GM21576 (cell line): ENCODE measurements around the gene THBS3.
"Not testable (repeated sequence)": the region's sequence is repeated elsewhere in the genome, so short reads cannot be mapped to it uniquely, and the experiment has no call there.

Source experiments
- ATAC-seq: cut with Tn5 transposase; IDR thresholded peaks from one replicate; pipeline ENCODE4 v1.9.1; 2021; ENCODE audit warnings: mild to moderate bottlenecking, moderate library complexity; ENCODE audit not compliant: unreplicated experiment

The THBS3 gene

DNA sequence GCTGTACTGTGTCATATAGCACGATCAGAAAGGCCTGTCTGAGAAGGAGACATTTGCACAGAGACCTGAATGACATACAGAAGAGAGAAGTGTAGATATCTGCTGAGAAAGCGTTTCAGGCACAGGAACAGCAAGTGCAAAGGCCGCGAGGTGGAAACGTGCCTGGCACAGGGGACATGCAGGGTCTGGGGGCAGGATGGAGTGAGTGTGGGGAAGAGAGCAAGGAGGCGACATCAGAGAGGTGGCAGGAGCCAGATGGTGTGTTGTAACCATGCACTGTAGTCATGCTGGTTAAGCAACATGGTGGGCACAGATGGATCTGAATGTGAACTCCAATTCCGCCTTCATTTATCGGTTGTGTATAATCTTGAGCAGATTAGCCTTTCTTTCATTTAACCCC lies 47.6 kb downstream of the THBS3 start:
- ATAC-seq = no peak

DNA sequence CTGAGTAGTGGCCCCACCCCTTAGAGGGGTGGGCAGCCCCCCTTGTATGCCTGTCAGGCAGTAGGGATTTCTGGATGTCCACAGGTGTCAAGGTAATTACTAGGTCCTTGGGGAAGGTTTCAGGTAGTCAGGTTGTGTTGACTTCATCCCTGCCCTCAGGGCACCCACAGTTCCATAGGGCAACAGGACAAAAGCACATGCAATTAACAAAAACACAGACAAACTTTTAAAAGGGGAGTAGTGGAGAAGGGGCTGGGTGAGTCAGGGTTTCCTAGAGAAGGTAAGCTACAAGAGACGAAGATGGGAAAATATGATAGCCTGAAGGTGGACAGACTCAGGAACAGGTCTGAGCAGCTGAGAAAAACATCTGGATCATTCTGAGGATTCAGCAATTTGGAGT lies 48.7 kb downstream of the THBS3 start:
- ATAC-seq = no peak

DNA sequence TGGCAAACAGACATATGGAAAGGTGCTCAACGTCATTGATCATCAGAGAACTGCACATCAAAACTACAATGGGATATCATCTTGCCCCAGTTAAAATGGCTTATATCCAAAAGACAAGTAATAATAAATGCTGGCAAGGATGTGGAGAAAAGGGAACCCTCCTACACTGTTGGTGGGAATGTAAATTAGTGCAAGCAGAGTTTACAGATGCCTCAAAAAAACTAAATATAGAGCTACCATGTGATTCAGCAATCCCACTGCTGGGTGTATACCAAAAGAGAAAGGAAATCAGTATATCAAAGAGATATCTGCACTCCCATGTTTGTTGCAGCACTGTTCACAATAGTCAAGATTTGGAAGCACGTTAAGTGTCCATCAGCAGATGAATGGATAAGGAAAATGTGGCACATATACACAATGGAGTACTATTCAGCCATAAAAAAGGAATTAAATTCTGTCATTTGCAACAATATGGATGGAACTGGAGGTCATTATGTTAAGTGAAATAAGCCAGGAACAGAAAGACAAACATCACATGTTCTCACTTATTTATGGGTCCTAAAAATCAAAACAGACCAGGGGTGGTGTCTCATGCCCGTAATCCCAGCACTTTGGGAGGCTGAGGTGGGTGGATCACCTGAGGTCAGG lies 51.6 kb downstream of the THBS3 start:
- not testable (repeated sequence) for ATAC-seq
